Stimulated activated CD8-positive, alpha-beta memory T cell treated with anti-CD3 and anti-CD28 coated beads, Interleukin-15, amount 100 ng/mL, for 4 hours (primary cell): ENCODE results near the gene DARS2.
"Not testable (repeated sequence)": the region's sequence is repeated elsewhere in the genome, so short reads cannot be mapped to it uniquely, and the experiment has no call there.

Source experiments
- DNase-seq, 2 donors: peaks; one replicate each; pipeline ENCODE4 v3.0.0-alpha.2; 2020; ENCODE audit warnings: low read depth in 2 of 2

DARS2 gene

GRCh38 chr1:173824315-173825081, at the start of gene DARS2, which contains the start of gene CENPL:
TSS of gene DARS2 (plus strand) at chr1:173824673. CDS start at chr1:173825230, 557 bp downstream.
TSS of gene CENPL (minus strand) at chr1:173824883. CDS start at chr1:173811299, 13,584 bp downstream.
- DNase-seq = peak; percentile 77 to 87

- DNase-seq = no peak
Observed at GRCh38 chr1:173775578-173776226, 48.8 kb upstream of the DARS2 start.

GRCh38 chr1:173779936-173780335, 44.5 kb upstream of the DARS2 start:
- no peak for DNase-seq

GRCh38 chr1:173784997-173785396, 39.5 kb upstream of the DARS2 start:
- no peak for DNase-seq

GRCh38 chr1:173789841-173790240, 34.6 kb upstream of the DARS2 start:
- no peak for DNase-seq

- no peak for DNase-seq
Observed at GRCh38 chr1:173798078-173798477, 26.4 kb upstream of the DARS2 start.

GRCh38 chr1:173799995-173800394, 24.5 kb upstream of the DARS2 start:
- not testable (repeated sequence) for DNase-seq

- no peak for DNase-seq
Observed at GRCh38 chr1:173802961-173803360, 21.5 kb upstream of the DARS2 start.

- DNase-seq = not testable (repeated sequence)
Observed at GRCh38 chr1:173813654-173814053, 10.8 kb upstream of the DARS2 start.

- DNase-seq = no peak
Observed at GRCh38 chr1:173818459-173818858, 6.0 kb upstream of the DARS2 start.

GRCh38 chr1:173821680-173822079, 2.8 kb upstream of the DARS2 start:
- DNase-seq = no peak

GRCh38 chr1:173823781-173824314, 625 bp upstream of the DARS2 start:
- no peak for DNase-seq

- no peak for DNase-seq
Observed at GRCh38 chr1:173827611-173828010, 3.1 kb downstream of the DARS2 start.

- DNase-seq = no peak
Observed at GRCh38 chr1:173832748-173833147, 8.3 kb downstream of the DARS2 start.

- no peak for DNase-seq
Observed at GRCh38 chr1:173852105-173852504, 27.6 kb downstream of the DARS2 start.

GRCh38 chr1:173853074-173853473, 28.6 kb downstream of the DARS2 start:
- DNase-seq = no peak

GRCh38 chr1:173856014-173856413, 31.5 kb downstream of the DARS2 start:
- DNase-seq = no peak

- no peak for DNase-seq
Observed at GRCh38 chr1:173856903-173857302, 32.4 kb downstream of the DARS2 start.

GRCh38 chr1:173857363-173857917, 33.0 kb downstream of the DARS2 start:
- DNase-seq = no peak

GRCh38 chr1:173859547-173859946, 35.1 kb downstream of the DARS2 start:
- DNase-seq = not testable (repeated sequence)

- DNase-seq = no peak
Observed at GRCh38 chr1:173860065-173860464, 35.6 kb downstream of the DARS2 start.

GRCh38 chr1:173861731-173862145, 37.3 kb downstream of the DARS2 start:
- no peak for DNase-seq
